ES-I3 (cell line): ENCODE measurements around the gene VSX1.

Experiments
- H3K36me3 ChIP-seq: 2 replicates; pipeline ENCODE4 v1.6.1; 2013; ENCODE audit warnings: mild to moderate bottlenecking, low read length, control low read depth, moderate library complexity; ENCODE audit not compliant: insufficient read depth
- H3K4me1 ChIP-seq: 2 replicates; pipeline ENCODE4 v1.6.1; 2013; ENCODE audit warnings: mild to moderate bottlenecking, control low read depth, low read length; ENCODE audit not compliant: insufficient read depth
- H3K9ac ChIP-seq: 2 replicates; pipeline ENCODE4 v1.6.1; 2013; ENCODE audit warnings: low read depth, mild to moderate bottlenecking, low read length, moderate library complexity
- H3K9me3 ChIP-seq: 2 replicates; pipeline ENCODE4 v1.6.1; 2013; ENCODE audit warnings: mild to moderate bottlenecking, low read length, moderate library complexity; ENCODE audit not compliant: control insufficient read depth, insufficient read depth

The VSX1 gene

GRCh38 chr20:25081065-25081729 is 744 bp downstream of the VSX1 start:
- no peaks in the 10 kb centered on the region for H3K9me3 ChIP-seq

GRCh38 chr20:25079171-25079570 is 2.8 kb downstream of the VSX1 start:
- Histone ChIP-seq H3K36me3 (no peaks in the 10 kb centered on the region), H3K9me3 (no peaks in the 10 kb centered on the region), H3K9ac (no peak overlapping the region), H3K4me1 (no peaks in the 10 kb centered on the region)

More at GRCh38 chr20:25081065-25081729, 744 bp downstream of the VSX1 start:
- no peaks in the 10 kb centered on the region for H3K4me1 ChIP-seq
- H3K36me3 ChIP-seq, result no peaks in the 10 kb centered on the region
- peak overlapping the region; percentile 61; the same call in 1 of the 2 replicates for H3K9ac ChIP-seq

GRCh38 chr20:25078662-25079061 is 3.3 kb downstream of the VSX1 start:
- H3K36me3 ChIP-seq, result no peaks in the 10 kb centered on the region
- no peaks in the 10 kb centered on the region for H3K9me3 ChIP-seq
- H3K4me1 ChIP-seq, result no peaks in the 10 kb centered on the region

GRCh38 chr20:25077610-25078169 is 4.3 kb downstream of the VSX1 start:
- no peaks in the 10 kb centered on the region for H3K9me3 ChIP-seq
- H3K36me3 ChIP-seq, result no peaks in the 10 kb centered on the region
- H3K9ac ChIP-seq, result peak overlapping the region; percentile 24; the same call in 1 of the 2 replicates
- H3K4me1 ChIP-seq, result no peaks in the 10 kb centered on the region

More at GRCh38 chr20:25078662-25079061, 3.3 kb downstream of the VSX1 start:
- no peak overlapping the region for H3K9ac ChIP-seq

GRCh38 chr20:25076731-25077609 is 5.0 kb downstream of the VSX1 start:
- H3K9me3 ChIP-seq, result no peaks in the 10 kb centered on the region
- H3K9ac ChIP-seq, result peak overlapping the region; percentile 24; the same call in 1 of the 2 replicates
- no peaks in the 10 kb centered on the region for H3K4me1 ChIP-seq
- H3K36me3 ChIP-seq, result no peaks in the 10 kb centered on the region

- H3K36me3 ChIP-seq, result no peaks in the 10 kb centered on the region
- no peaks in the 10 kb centered on the region for H3K9me3 ChIP-seq
- no peaks in the 10 kb centered on the region for H3K4me1 ChIP-seq
- no peak overlapping the region for H3K9ac ChIP-seq
Measured at GRCh38 chr20:25076201-25076600, 5.7 kb downstream of the VSX1 start.

- Histone ChIP-seq H3K4me1 (no peaks in the 10 kb centered on the region), H3K36me3 (no peaks in the 10 kb centered on the region), H3K9me3 (no peaks in the 10 kb centered on the region), H3K9ac (no peak overlapping the region)
Measured at GRCh38 chr20:25073544-25073943, 8.4 kb downstream of the VSX1 start.

DNA sequence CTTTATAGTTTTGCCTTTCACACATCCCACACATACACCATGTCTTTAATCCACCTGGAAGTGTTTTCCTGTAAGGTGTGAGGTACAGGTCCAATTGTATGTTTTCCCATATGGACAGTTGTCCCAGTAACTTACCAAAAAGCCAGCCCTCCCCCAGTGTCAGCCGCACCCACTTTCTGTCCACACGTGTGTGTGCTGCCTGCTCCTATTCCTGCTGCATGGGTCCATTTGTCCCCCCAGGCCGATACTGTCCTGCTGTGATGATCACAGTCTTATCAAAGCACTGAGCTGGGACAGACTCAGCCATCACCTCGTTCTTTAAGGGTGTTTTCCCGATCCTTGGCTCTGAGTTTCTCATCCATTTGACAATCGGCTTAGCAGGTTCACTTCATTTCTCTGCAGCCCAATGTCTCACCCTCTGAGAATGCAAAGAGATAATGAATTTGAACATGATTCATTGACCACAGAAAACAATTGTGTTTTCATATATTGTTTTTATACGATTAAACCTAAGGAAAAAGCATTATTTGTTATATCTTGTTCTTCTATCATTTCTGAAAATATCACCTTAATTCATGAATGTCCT is 9.6 kb downstream of the VSX1 start:
- no peaks in the 10 kb centered on the region for H3K4me1 ChIP-seq
- H3K9ac ChIP-seq, result no peak overlapping the region
- no peaks in the 10 kb centered on the region for H3K9me3 ChIP-seq
- H3K36me3 ChIP-seq, result no peaks in the 10 kb centered on the region

DNA sequence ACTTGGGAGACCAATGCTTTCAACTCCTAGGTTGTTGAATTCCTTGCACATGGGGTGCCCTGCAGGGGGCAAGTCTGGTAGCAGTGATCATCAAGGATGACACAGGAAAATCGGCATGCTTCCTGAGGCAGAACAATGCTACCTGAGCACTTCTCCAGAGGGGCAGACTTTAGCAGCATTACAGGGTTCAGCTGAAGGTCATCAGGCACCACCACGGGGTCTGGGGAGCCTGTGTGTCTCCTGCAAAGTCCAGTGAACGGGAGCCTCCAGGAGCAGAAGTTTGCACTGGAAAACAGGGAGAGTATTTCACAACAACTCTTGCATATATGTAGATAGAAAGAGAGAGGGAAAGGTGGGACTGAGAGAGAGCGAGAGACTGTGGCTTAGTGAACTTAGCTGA is 10.2 kb downstream of the VSX1 start:
- Histone ChIP-seq H3K9ac (no peak overlapping the region), H3K9me3 (no peaks in the 10 kb centered on the region)

DNA sequence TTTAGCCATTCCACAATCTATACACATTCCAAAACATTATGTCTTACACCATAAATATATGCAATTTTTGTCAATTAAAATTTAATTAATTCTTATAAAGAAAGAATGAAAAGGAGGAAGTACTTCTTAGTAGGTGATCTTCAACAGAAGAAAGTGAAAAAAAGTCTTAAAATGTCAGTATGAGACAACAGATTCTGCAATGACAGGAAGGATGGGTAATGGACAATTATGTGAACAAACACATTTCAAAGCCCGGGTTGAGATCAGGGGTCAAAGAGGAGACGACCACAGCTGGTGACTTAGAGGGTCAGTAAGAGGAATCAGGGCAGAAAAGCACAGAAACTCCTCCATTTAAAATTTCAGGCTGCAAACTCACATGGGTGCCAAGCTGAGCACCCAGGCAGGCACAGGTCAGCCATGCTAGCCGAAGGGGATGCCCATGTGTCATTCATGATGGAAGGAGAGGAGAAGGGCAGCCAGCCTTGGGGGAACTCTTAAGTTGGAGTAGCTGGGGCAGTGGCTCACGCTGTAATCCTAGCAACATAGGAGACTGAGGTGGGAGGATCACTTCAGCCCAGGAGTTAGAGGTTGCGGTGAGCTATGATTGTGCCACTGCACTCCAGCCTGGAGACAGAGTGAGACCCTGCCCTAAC is 11.0 kb downstream of the VSX1 start:
- no peaks in the 10 kb centered on the region for H3K36me3 ChIP-seq
- H3K9me3 ChIP-seq, result no peaks in the 10 kb centered on the region
- H3K9ac ChIP-seq, result no peak overlapping the region
- no peaks in the 10 kb centered on the region for H3K4me1 ChIP-seq

More for the DNA sequence above, 10.2 kb downstream of the VSX1 start:
- Histone ChIP-seq H3K4me1 (no peaks in the 10 kb centered on the region), H3K36me3 (no peaks in the 10 kb centered on the region)

GRCh38 chr20:25067102-25067987 is 14.6 kb downstream of the VSX1 start:
- H3K9ac ChIP-seq, result no peak overlapping the region
- no peaks in the 10 kb centered on the region for H3K36me3 ChIP-seq
- H3K4me1 ChIP-seq, result no peaks in the 10 kb centered on the region
- no peaks in the 10 kb centered on the region for H3K9me3 ChIP-seq

- H3K9ac ChIP-seq, result no peak overlapping the region
- H3K36me3 ChIP-seq, result no peaks in the 10 kb centered on the region
- H3K9me3 ChIP-seq, result no peaks in the 10 kb centered on the region
- H3K4me1 ChIP-seq, result no peaks in the 10 kb centered on the region
Measured at GRCh38 chr20:25066386-25066785, 15.6 kb downstream of the VSX1 start.

DNA sequence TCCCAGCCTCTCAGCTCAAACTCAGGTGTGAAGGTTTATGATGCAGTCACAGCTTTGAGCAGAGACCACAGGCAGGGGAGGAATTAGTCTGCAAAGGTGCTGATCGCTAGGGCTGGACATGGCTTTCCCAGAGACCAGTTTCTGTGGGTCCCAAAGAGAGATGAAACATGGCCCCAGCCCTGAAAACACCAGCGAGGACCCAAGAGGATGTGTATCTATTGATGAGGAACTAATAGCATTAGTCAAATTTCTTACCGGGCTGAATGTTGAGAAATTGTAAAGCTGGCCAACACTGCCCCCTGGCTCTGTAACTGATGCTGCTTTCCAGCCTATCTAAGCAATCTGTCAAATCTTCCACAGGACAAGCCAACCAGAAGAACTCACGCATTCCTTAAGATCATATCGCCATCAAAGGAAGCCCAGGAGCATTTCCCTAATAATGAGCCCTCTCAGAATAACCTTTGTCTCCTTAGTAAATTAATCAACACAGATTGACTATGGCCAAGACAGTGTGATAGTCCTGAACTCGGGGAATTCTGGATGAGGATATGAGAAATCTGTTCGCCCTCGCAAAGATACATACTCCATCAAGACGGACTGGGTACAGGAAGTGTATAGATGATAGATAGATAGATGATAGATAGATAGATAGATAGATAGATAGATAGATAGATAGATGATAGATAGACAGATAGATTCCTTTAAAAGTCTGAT is 16.2 kb downstream of the VSX1 start:
- no peaks in the 10 kb centered on the region for H3K9me3 ChIP-seq
- no peak overlapping the region for H3K9ac ChIP-seq
- no peaks in the 10 kb centered on the region for H3K36me3 ChIP-seq
- no peaks in the 10 kb centered on the region for H3K4me1 ChIP-seq
